HepG2 (cell line): Measurements from ENCODE around the gene GCLM. TPM values are rescaled to one million over a fixed set of nuclear protein-coding genes. Genes with fewer than 3 reads are reported as not detected.
"Not testable (repeated sequence)": the region's sequence is repeated elsewhere in the genome, so short reads cannot be mapped to it uniquely, and the experiment has no call there.

ENCODE experiments used
- ATAC-seq: fragments of 200-7000 bp; cut with Tn5 transposase; 3 replicates; pipeline ENCODE4 v1.9.1; 2020; ENCODE audit warnings: mild to moderate bottlenecking, moderate library complexity
- BruUV-seq: library from RNA; stranded (reverse); fragments of 400-500 nt; replicated peaks from 2 replicates; lab custom pipeline; 2021; lab: Mats Ljungman, UMichigan
- CTCF ChIA-PET: fragments of 300-600 bp; formaldehyde crosslinking; extraction: SDS; loops from one replicate; lab custom pipeline; 2021; ENCODE audit warnings: low total read pairs, inconsistent platforms, low intra/inter-chr PET ratio; lab: Yijun Ruan, JAX
- POLR2A ChIA-PET: fragments of 350-600 bp; sonication (Branson Sonifier 250); formaldehyde crosslinking; loops from one replicate; lab custom pipeline; 2020; ENCODE audit warnings: antibody characterized with exemption, inconsistent platforms; lab: Yijun Ruan, JAX
- DNase-seq: peaks from one replicate; pipeline ENCODE4 v3.0.0-alpha.2; 2015; ENCODE audit warnings: low spot score
- FAIRE-seq: peaks from 3 replicates; lab custom pipeline; 2011; peaks lifted over from hg19 to GRCh38; lab: Jason Lieb, UNC
- H2AFZ ChIP-seq: one replicate; pipeline ENCODE4 v1.6.1; 2011; ENCODE audit warnings: low read length, inconsistent platforms
- H3K27ac ChIP-seq: fragments of 300-600 bp; 3 replicates; pipeline ENCODE4 v1.8.0; 2011; ENCODE audit warnings: mixed run types, mild to moderate bottlenecking, mixed read lengths, low read length, inconsistent platforms; ENCODE audit not compliant: insufficient read depth; ENCODE audit errors: extremely low read length
- H3K27me3 ChIP-seq, 2 experiments: fragments of 200-600 bp in 1 of 2; 2 replicates in 1 of 2; 3 replicates in 1 of 2; pipeline versions ENCODE4 v1.6.0 to v1.8.0; 2011; ENCODE audit warnings: low read length in 2 of 2, mild to moderate bottlenecking in 2 of 2, moderate library complexity in 2 of 2, inconsistent platforms in 1 of 2; ENCODE audit not compliant: insufficient read depth in 2 of 2, control insufficient read depth in 1 of 2
- H3K36me3 ChIP-seq, 2 experiments: fragments of 200-600 bp in 1 of 2; replicated peaks in 1 of 2; 2 replicates in 1 of 2; 3 replicates in 1 of 2; pipeline versions ENCODE4 v1.5.1 to v1.8.0; 2011; ENCODE audit warnings: low read length in 2 of 2, inconsistent platforms in 1 of 2; ENCODE audit not compliant: insufficient read depth in 2 of 2, control insufficient read depth in 1 of 2
- H3K4me1 ChIP-seq: 2 replicates; pipeline ENCODE4 v1.5.1; 2012; ENCODE audit warnings: low read length, inconsistent platforms; ENCODE audit not compliant: insufficient read depth
- H3K4me2 ChIP-seq: 2 replicates; pipeline ENCODE4 v1.6.0; 2011; ENCODE audit warnings: low read depth, low read length, inconsistent platforms
- H3K4me3 ChIP-seq, 3 experiments: fragments of 200-600 bp in 1 of 3; sonication (generic), shearing (Covaris generic) in 1 of 3; replicated peaks in 1 of 3; 2 replicates each; pipeline ENCODE4 v1.5.1; 2011 to 2016; ENCODE audit warnings: low read length in 3 of 3, inconsistent platforms in 2 of 3, low read depth in 2 of 3, mild to moderate bottlenecking in 2 of 3, control low read depth in 1 of 3, mixed read lengths in 1 of 3; ENCODE audit not compliant: insufficient read depth in 1 of 3
- H3K79me2 ChIP-seq: one replicate; pipeline ENCODE4 v1.6.1; 2011; ENCODE audit warnings: low read length, inconsistent platforms; ENCODE audit not compliant: insufficient read depth
- H3K9ac ChIP-seq: 2 replicates; pipeline ENCODE4 v1.6.0; 2011; ENCODE audit warnings: mild to moderate bottlenecking, low read depth, low read length, inconsistent platforms; ENCODE audit not compliant: insufficient read depth
- H3K9me3 ChIP-seq: 2 replicates; pipeline ENCODE4 v1.5.1; 2012; ENCODE audit warnings: mild to moderate bottlenecking, low read length
- H4K20me1 ChIP-seq: 2 replicates; pipeline ENCODE4 v1.6.0; 2011; ENCODE audit warnings: inconsistent platforms, mild to moderate bottlenecking, low read length, moderate library complexity; ENCODE audit not compliant: insufficient read depth
- BCL6 ChIP-seq: IDR thresholded peaks from 2 replicates; pipeline ENCODE4 v1.6.1; 2016; ENCODE audit warnings: missing genetic modification reagents, missing compliant biosample characterization
- SRY ChIP-seq: sonication (generic); formaldehyde crosslinking; IDR thresholded peaks from 2 replicates; pipeline ENCODE4 v1.8.0; 2022; ENCODE audit warnings: mild to moderate bottlenecking, missing genetic modification reagents
- WGBS: methylation state at CpG from one replicate; pipeline ENCODE4 v1.1.6; 2017; ENCODE audit warnings: low lambda C conversion rate; 5-methylcytosine and 5-hydroxymethylcytosine counted together
- in situ Hi-C: cut with HindIII; loops from 2 replicates; pipeline ENCODE4 v1.10.0; 2017; ENCODE audit warnings: low pct_unique_long_range_greater_than_20kb; ENCODE audit not compliant: extremely low pct_ligation_motif_present
- intact Hi-C: fragments of 100-400 bp; cut with micrococcal nuclease; formaldehyde crosslinking; loops from one replicate; pipeline ENCODE4 v1.10.0; 2022; ENCODE audit not compliant: unreplicated experiment
- polyA plus RNA-seq, 8 experiments: library from polyadenylated mRNA; depleted of rRNA in 3 of 8; stranded (reverse) in 7 of 8; unstranded in 1 of 8; fragments of >200 nt; fragmentation: Illumina TruSeq in 4 of 8; extraction: Trizol in 4 of 8; gene quantifications; 2 replicates each; pipeline versions ENCODE4 v1.2.1 to v1.2.3, GENCODE V29; 2011 to 2016; ENCODE audit warnings: low read depth in 4 of 8, missing spikeins in 1 of 8, mixed read lengths in 1 of 8; ENCODE audit not compliant: insufficient read depth in 1 of 8
- total RNA-seq, 5 experiments: library from RNA; depleted of rRNA; stranded (reverse); fragments of >200 nt; fragmentation: Illumina TruSeq; extraction: Trizol; gene quantifications; 2 replicates each; pipeline ENCODE4 v1.2.3, GENCODE V29; 2016; ENCODE audit warnings: low read depth in 1 of 5

GCLM gene
- total and polyA plus RNA-seq, 2 of the 13 experiments (the other 11 are each of a cell fraction or from before 2014, with no cell fraction given), result 8.7 to 29.9 TPM

DNA sequence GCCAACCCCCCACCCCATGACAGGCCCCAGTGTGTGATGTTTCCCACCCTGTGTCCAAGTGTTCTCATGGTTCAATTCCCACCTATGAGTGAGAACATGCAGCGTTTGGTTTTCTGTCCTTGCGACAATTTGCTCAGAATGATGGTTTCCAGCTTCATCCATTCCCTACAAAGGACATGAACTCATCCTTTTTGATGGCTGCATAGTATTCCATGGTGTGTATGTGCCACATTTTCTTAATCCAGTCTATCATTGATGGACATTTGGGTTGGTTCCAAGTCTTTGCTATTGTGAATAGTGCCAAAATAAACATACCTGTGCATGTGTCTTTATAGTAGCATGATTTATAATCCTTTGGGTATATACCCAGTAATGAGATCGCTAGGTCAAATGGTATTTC is 1.6 kb upstream of the GCLM start:
- FAIRE-seq, H2AFZ ChIP-seq, intact Hi-C loops, H3K9ac ChIP-seq, H3K4me2 ChIP-seq, BruUV-seq, DNase-seq, H3K27ac ChIP-seq, ATAC-seq, H3K9me3 ChIP-seq, H3K4me3 ChIP-seq, in situ Hi-C loops, H3K27me3 ChIP-seq, H3K36me3 ChIP-seq: not testable (repeated sequence)
- peaks cover 38% of the 10 kb centered on the region for H3K4me1 ChIP-seq
- 96% methylated on average over 3 of the region's 3 CpGs for WGBS
- peaks cover 30% of the 10 kb centered on the region for H3K79me2 ChIP-seq
- ChIA-PET CTCF (interaction anchor here (2.1 kb wide), 1 partner anchor 70 kb away, joined by 17 read pairs; no protein-coding TSS in a partner anchor), POLR2A (interaction anchor here (2.4 kb wide), 1 partner anchor 69 kb away, joined by 17 read pairs; no protein-coding TSS in a partner anchor)
- peaks cover 10% of the 10 kb centered on the region; the same call in 1 of the 2 replicates for H4K20me1 ChIP-seq

DNA sequence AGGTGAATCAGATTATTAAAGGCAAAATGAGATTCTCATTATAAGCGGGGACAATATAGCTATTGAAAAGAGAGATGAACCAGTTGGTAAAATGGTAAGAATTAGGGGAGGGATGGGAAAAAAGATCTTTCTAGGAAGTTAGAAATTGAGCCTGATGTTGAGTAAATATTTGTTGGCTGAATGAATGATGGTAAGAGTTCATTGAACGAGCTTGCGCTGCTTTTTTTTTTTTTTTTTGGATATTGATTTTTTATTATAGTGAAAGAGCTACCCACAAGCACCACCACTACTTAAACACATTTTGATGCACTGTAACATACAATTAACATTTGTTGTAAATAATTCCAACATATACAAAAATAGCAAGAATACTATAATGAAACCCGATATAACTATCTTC is 1.1 kb upstream of the GCLM start:
- Histone ChIP-seq H3K9ac (peak overlapping the region; percentile 65; the same call in 1 of the 2 replicates), H3K79me2 (peaks cover 36% of the 10 kb centered on the region), H3K4me3 (peak overlapping the region in 1 of 3 experiments; percentile 92; a peak in 1 of 6 replicates), H3K9me3 (no peaks in the 10 kb centered on the region), H3K27ac (no peak overlapping the region), H3K36me3 (no peaks in the 10 kb centered on the region), H3K27me3 (no peaks in the 10 kb centered on the region; a peak in 1 of 5 replicates), H3K4me2 (peak overlapping the region; percentile 99), H2AFZ (peak overlapping the region; percentile 96), H3K4me1 (peaks cover 38% of the 10 kb centered on the region), H4K20me1 (peaks cover 10% of the 10 kb centered on the region; the same call in 1 of the 2 replicates)
- intact Hi-C loops (no loop called here), in situ Hi-C loops (no loop called here)
- no TSS peak for BruUV-seq
- DNase-seq (no peak), FAIRE-seq (no peak), ATAC-seq (no peak)
- TF ChIP-seq BCL6 (CRISPR knock-in tag) (0 out of 2 replicates have a peak, but pooled peaks have one; percentile 22), SRY (CRISPR knock-in tag) (no peak)
- 68% methylated on average over 4 of the region's 4 CpGs for WGBS
- ChIA-PET CTCF (interaction anchor here (2.1 kb wide), 1 partner anchor 70 kb away, joined by 17 read pairs; no protein-coding TSS in a partner anchor), POLR2A (interaction anchor here (1.1 to 2.4 kb wide), 3 partner anchors 31 to 70 kb away, joined by 4 to 17 read pairs (median 10); partner anchors contain the start of gene DNTTIP2)
